ENCODE data around the gene MSX2. TPM values are rescaled to one million over a fixed set of nuclear protein-coding genes. Genes with fewer than 3 reads are reported as not detected.

MSX2 gene
- total and polyA plus RNA-seq, 2 of the 8 experiments (the other 6 are each of a cell fraction or from before 2014, with no cell fraction given) = 0.24 to 0.47 TPM

DNA sequence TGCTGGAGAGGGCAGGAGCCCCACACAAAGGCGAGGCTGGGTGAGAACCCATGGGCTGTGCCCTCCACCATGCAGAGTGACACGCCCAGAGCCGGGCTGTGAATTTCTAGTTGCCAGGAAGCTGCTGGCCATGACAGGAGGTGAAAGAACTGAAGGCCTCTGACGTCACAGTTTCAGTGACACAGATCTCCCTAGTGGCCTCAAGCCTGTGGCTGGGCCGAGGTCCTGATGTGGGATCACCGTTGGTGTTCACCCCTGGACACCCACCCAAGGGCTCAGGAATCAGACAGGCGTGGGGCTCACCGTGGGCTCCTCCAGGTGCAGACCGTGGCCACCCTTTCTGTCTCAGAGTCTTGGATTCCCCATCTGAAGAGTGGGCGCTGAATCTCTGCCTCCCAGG, 39.9 kb downstream of the MSX2 start:
- Histone ChIP-seq H3K4me1 (replicated peaks in 1 of 4; ENCODE audit: control insufficient read depth in 3 of 4, insufficient read depth in 4 of 4, low read length in 3 of 4) (no peaks in the 10 kb centered on the region), H4K5ac (ENCODE audit: insufficient read length, low read depth, low read length) (no peak overlapping the region), H3K4me3 (ENCODE audit: extremely low read depth in 1 of 4, insufficient read depth in 2 of 4, low read depth in 3 of 4, low read length in 4 of 4) (no peak overlapping the region), H3K18ac (ENCODE audit: extremely low read depth, low read length) (no peak overlapping the region), H3K27me3 (replicated peaks in 1 of 4; ENCODE audit: control insufficient read depth in 3 of 4, extremely low read depth in 1 of 4, insufficient read depth in 3 of 4, low read length in 3 of 4) (no peaks in the 10 kb centered on the region), H2BK12ac (ENCODE audit: low read depth, low read length) (no peak overlapping the region), H3K79me1 (ENCODE audit: low read depth, low read length) (no peaks in the 10 kb centered on the region), H3K23me2 (ENCODE audit: low read depth, low read length) (peaks cover 6% of the 10 kb centered on the region; the same call in 1 of the 2 replicates), H3K23ac (ENCODE audit: insufficient read length) (no peak overlapping the region), H2BK20ac (ENCODE audit: low read length) (no peak overlapping the region), H3K27ac (ENCODE audit: low read depth, low read length) (no peak overlapping the region), H3K36me3 (ENCODE audit: control insufficient read depth in 2 of 4, insufficient read depth in 4 of 4, low read length in 3 of 4) (no peaks in the 10 kb centered on the region), H3K4ac (replicated peaks; ENCODE audit: insufficient read length, low read depth, low read length) (peak overlapping the region; percentile 69), H4K8ac (ENCODE audit: extremely low read depth, insufficient read depth, low read length) (no peak overlapping the region), H2AK5ac (ENCODE audit: low read depth, low read length) (no peak overlapping the region), H4K20me1 (replicated peaks in 1 of 2; ENCODE audit: control insufficient read depth in 1 of 2, insufficient read depth in 2 of 2, low read length in 2 of 2) (peaks cover 0 to 2% of the 10 kb centered on the region in 2 experiments), H3K56ac (replicated peaks; ENCODE audit: insufficient read length, low read depth, low read length) (no peak overlapping the region), H3K14ac (ENCODE audit: insufficient read length) (no peak overlapping the region), H3K4me2 (ENCODE audit: insufficient read depth in 1 of 2, low read depth in 2 of 2, low read length in 2 of 2) (no peak overlapping the region), H2AFZ (ENCODE audit: low read length) (no peak overlapping the region), H2BK15ac (ENCODE audit: low read length) (no peak overlapping the region), H3K79me2 (ENCODE audit: control insufficient read depth in 1 of 2, insufficient read depth in 2 of 2, low read length in 2 of 2) (no peaks in the 10 kb centered on the region), H2BK120ac (replicated peaks; ENCODE audit: low read depth, low read length) (no peak overlapping the region), H3K9me3 (ENCODE audit: insufficient read depth in 2 of 2, low read depth in 1 of 2, low read length in 1 of 2) (no peaks in the 10 kb centered on the region), H4K91ac (replicated peaks; ENCODE audit: insufficient read length, low read length) (peak overlapping the region; percentile 74), H2BK5ac (ENCODE audit: low read depth, low read length) (no peak overlapping the region), H3K9ac (replicated peaks in 1 of 4; ENCODE audit: extremely low read depth in 1 of 4, low read depth in 3 of 4, low read length in 3 of 4) (no peak overlapping the region)
- FAIRE-seq (no peak), DNase-seq (ENCODE audit: low read depth in 1 of 2, low spot score in 2 of 2) (no peak)
- ChIA-PET CTCF (ENCODE audit: partially characterized antibody) (interaction anchor here (1.2 kb wide), 1 partner anchor 8 kb away, joined by 3 read pairs; no protein-coding TSS in a partner anchor), POLR2A (ENCODE audit: partially characterized antibody) (no interaction called here)
- WGBS, 2 experiments (ENCODE audit: extremely low coverage in 1 of 2, insufficient coverage in 1 of 2, insufficient read length in 1 of 2, insufficient replicate concordance in 2 of 2, low coverage in 1 of 2, low lambda C conversion rate in 2 of 2, missing lambda C conversion rate in 1 of 2) = 87% methylated on average over 10 of the region's 10 CpGs; no CpG with 5 or more reads in 1 of the 2 experiments
- TF ChIP-seq BCL11A (IDR thresholded peaks at IDR 0.05; ENCODE audit: low read depth in 2 of 2, low read length in 2 of 2) = no peak
- TF ChIP-seq TAF7 (optimal IDR thresholded peaks at IDR 0.05; ENCODE audit: borderline replicate concordance, low read depth, low read length) = no peak
- no peak for TF ChIP-seq FOSL1 (IDR thresholded peaks at IDR 0.05; ENCODE audit: insufficient read depth, low read depth, low read length)
- no peak for TF ChIP-seq RAD21 (IDR thresholded peaks at IDR 0.05 in 1 of 2, conservative IDR thresholded peaks at IDR 0.05 in 1 of 2; ENCODE audit: low read depth in 2 of 2, low read length in 2 of 2)
- TF ChIP-seq SP2 (IDR thresholded peaks at IDR 0.05; ENCODE audit: low read length) = no peak
- no peak for TF ChIP-seq SP4 (IDR thresholded peaks at IDR 0.05; ENCODE audit: low read length)
- TF ChIP-seq EZH2 (IDR thresholded peaks at IDR 0.05; ENCODE audit: low read depth, low read length, severe bottlenecking) = no peak
- no peak for TF ChIP-seq SRF (IDR thresholded peaks at IDR 0.05; ENCODE audit: low read depth, low read length)
- no peak for TF ChIP-seq TAF1 (IDR thresholded peaks at IDR 0.05; ENCODE audit: low read depth, low read length)
- TF ChIP-seq CHD1 (IDR thresholded peaks at IDR 0.05; ENCODE audit: low read depth, low read length) = no peak
- TF ChIP-seq, protein P1, sequence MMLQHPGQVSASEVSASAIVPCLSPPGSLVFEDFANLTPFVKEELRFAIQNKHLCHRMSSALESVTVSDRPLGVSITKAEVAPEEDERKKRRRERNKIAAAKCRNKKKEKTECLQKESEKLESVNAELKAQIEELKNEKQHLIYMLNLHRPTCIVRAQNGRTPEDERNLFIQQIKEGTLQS (IDR thresholded peaks at IDR 0.05; ENCODE audit: insufficient read depth, low read depth, low read length) = no peak
